ENCODE measurements around the gene SRGAP3.

Gene SRGAP3

DNA sequence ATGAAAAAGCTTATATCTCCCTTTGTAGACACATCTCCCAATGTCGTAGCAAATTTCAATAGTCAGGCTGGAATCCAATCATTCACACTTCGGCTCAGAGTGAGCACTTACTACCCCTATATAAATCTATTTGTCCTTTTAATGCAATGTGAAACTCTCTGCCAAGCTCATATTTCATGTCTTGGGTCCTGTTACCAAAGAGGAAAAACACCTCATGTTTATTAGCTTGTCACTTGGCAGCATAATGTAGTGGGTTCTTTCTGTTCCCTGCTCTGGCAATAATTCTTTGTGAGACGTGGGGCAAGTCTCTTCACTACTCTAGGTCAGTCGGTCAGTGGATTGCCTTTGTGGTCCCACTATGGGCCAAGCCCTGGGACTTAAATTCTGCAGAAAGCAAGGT is 107.1 kb downstream of the SRGAP3 start:
- DNase-seq (ENCODE audit: low read depth): peak; percentile 45

DNA sequence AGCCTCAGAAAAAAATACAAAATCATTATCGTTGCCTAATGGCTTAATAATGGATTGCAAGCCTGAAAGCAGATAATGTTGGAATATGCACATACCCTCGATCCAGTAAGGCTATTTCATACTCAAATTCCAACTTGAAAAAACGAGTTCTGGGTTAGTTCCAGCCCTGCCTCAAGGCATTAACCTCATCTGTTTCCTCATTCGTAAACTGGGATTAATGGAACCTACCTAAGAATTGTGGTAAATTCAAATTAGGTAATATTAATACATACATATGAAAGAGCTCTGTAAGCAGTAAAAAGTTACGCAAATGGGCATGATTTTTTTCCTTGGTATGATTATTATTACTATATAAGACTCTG is 107.5 kb downstream of the SRGAP3 start:
- peak; percentile 22 for DNase-seq (ENCODE audit: low read depth)

DNA sequence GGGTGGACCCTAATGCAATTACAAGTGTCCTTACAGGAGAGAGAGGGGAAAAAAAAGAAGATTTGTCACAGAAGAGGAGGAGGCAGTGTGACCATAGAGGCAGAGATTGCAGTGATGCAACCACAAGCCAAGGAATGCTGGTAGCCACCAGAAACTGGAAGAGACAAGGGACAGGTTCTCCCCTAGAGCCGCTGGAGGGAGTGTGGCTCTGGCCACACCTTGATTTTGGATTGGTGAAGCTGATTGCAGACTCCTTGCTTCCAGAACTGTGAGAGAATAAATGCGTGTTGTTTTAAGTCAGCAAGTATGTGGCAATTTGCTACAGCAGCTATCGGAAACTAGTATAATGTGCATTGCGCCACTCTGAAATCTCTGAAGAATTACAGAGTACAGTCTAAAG is 110.1 kb downstream of the SRGAP3 start:
- DNase-seq (ENCODE audit: low read depth): no peak

DNA sequence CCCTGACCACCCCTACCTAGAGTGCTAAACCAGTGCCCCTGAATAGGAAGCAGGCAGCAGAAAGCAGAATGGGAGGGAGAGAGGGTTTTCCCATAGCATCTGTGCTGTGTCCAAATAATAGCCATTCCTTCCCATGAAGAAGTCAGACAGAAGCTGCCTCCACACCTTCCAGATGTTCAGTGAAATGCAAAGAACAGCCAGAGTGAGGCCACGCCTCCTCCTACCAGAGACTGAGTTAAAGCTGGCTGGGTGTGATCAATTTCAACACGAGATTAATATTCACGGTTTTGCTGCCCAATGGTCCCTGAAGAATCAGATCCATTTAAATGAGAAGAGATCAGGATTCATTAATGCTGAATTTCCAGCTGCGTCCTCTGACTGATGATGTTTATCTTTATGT is 111.8 kb downstream of the SRGAP3 start:
- DNase-seq (ENCODE audit: low read depth): no peak

DNA sequence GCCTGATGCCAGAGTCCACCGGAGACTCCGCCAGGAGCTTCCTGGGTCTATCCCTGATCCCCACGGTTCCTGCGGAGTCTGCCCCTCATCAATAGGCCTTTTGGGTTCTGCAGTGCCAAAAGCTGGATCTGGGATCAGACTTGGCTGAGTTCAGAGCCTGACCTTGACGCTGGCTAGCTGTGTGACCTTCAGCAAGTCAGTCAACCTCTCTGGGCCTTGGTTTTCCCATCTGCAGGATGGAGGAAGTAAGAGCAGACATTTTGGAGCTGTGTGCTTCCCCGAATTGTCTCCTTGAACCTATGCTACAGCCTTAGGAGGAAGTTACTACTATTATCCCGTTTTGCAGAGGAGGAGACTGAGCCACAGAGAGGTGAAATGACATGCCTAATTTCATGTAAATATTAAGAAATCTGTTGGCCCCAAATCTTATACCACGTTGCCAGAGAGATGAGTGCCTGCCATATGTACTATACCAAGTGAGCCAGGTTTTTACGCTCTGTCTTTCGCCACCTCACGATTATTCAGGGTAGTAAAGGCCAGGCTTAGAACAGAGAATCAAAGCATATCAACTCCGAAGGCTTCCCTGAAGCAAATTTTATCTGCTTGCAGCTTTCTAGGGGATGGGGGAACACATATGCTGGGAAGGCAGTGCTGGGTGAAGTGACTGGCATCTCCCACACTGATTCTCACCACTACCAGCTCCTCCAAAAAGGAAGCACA is 112.5 kb downstream of the SRGAP3 start:
- no peak for DNase-seq (ENCODE audit: low read depth)

DNA sequence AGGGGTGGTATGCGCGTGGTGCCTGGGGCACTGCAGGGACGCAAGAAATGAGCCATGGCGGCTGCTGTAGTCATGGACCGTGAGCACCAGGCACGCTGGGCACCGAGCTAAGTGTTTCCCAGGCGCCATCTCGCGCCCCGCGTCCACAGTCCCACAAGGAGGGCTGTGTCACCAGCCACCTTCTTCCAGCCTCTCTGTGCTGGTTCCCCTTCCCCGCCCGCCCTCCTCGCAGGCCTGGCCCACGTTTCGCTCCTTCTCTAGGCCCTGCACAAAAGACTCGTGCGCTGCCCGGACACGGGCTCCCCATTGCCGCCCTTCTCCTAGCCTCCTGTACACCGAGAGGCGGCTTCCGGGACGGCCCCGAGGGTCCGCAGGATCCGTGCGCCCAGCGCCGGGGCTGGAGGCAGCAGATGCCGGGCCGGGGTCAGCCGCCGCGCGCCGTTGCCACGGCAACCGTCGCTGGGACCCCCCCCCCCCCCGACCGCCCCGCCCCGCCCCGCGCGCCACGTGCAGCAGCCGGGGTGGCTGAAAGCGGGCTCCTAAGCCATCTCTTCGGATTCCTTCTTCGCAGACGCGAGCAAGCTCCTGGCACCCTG is 113.4 kb downstream of the SRGAP3 start:
- no peak for DNase-seq (ENCODE audit: low read depth)

DNA sequence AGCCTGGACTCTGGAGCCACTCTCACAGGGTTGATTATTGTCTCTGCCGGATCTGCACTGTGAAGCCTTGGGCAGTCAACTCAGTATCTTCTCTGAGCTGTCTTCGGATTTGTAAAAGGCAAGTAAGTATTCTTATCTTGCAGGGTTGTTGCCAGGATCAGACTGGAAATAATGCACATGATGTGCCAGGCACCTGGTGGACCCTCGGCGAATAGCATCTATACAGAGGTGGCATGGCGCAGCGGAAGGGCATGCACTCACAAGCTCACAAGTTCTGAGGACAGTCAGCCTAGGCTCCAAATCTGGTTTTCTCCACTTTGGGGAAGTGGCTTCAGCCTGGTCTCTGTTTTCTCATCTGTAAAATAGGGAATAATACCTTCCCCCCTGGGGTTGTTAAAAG is 113.9 kb downstream of the SRGAP3 start:
- DNase-seq (ENCODE audit: low read depth): no peak

DNA sequence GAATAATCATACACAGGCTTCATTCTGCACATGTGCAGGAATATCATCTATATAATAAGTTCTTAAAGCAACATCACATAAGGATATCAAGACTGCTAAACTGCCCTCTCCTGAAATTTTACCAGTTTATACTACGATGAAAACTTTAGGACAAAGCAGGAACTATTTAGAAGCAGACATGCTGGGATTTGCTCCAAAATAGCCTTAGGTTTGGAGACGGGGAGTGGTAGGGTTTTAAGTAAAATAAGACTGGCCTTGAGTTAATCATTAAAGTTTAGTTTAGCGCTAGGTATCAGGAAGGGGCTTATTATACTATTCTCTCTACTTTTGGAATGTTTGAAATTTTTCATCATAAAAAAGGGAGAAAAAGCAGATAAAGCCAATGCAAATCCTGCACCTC is 115.8 kb downstream of the SRGAP3 start:
- no peak for DNase-seq (ENCODE audit: low read depth)

DNA sequence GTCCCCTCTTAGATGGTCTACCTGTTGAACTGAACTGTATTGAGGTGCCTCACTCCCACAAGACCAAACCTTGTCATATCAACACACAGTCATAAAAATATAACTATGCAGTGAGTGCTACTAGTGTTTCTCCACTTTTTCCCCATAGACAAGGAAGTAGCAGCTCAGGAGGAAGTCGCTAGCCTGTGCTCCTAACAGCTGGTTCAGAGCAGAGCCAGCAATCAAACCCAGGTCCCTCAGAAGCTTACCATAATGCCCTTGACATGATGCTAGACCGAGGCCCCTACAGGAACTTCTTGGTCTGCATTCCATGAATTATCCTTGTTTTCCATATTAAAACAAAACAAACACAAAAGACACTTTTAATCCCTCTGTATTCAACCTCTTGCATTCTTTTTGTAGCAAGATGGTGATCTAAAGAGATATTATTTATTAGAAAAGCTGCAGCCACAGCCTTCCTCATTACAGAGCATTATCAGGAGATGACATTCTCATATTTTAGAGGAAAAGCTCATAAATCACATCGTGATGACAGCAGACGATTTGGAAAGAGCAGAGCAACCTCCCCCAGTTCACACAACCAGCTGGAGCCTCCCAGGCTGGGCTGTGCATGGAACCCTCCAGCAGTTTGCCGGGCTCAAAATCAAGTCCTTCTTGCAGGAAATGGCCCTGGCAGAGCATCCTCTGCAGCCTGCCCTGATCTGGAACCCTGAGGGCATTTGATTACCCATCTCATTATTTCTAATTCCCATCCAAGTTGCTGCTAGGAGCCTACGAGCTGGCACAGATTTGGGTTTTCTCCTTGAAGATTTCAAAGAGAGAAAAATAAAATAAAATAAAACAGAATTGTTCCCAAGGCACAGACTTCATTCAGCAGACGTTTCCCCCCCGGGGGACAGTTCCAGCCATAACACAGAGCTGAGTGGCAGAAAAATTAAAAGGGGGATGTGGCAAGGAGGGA is 118.8 kb downstream of the SRGAP3 start:
- no peak for DNase-seq (ENCODE audit: low read depth)

DNA sequence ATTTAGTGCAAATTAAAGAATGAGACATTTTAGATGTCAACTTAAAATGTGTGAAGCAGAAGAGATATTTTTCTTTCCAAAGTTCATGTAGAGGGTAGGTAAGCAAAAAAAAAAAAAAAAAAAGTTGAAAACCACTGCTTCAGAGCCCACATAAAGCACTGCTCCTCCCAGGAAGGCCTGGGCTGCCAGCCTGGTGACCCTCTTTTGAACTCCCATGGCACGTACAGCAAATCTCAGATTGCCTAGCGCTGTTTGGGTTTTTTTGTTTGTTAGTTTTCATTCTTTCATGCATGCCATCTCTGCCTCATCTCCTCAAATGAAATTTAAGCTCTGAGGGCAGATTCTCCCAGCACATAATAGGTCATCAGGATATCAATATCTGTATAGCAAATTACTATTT is 120.1 kb downstream of the SRGAP3 start:
- no peak for DNase-seq (ENCODE audit: low read depth)

DNA sequence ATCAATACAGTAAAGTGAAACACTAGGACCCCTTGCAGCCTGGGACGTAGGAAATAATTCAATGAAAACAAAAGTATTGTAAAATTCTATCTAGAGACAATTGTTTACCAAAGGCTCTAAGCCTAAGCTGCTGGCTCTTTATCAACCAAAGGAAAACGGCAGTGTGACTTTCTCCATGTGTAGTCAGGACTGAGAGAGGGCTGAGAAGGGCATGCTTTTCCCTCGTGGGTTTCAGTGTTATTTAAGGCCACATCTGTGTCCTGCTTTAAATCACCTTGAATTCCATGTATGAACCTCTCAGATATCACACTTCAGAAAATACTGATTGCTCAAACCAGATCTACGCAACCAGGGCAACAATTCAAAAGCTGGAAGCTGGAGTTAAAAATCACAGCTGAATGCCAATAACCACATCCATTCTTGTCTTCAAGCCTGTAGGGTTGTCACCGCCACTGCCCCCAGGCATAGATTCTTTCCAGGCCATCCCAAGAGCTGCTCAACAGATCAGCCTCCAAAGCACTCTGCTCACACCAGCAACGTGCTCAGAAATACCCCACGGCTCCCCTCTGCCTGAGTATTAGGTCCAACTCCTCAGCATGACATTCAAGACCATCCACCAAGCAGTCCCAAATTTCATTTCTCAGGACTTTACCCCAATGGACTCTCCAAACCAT is 124.0 kb downstream of the SRGAP3 start:
- no peak for DNase-seq (ENCODE audit: low read depth)

DNA sequence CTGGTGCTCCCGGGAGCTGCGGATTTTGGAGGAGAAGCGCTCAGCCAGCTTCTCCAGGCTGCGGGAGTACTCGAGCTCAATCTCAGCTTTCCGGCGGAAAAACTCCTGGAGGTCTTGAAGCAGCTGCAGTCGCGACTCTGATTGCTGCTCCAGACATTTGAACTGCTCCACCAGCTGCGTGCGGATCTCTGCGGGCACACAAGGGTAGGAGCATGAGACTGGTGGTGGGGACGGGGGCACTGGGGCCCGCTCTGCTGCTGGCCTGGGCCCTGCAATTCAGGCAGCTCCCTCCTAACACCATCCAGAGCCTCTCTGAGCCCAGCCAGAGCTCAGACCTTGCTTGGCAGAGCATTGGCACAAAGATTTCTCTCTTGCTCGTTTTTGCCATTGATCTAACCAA is 124.7 kb downstream of the SRGAP3 start:
- DNase-seq (ENCODE audit: low read depth): no peak

DNA sequence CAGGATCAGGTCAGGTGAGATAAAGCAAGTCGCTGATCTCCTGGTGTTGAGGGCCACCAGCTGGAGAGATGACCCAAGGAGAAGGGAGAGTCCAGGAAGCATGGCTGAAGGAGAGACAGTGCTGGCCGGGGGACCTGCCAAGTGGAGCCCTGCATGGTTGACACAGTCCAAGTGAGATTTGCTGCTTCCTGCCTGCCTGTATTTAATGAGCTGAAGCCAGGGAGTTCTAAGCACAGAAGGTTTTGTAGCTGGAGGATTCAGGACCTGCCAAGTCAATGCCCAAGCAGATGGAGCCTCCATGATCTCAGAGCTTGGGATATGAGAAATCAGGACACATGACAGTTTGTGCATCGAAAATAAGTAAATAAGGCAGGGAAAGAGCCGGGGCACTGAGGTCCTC is 125.6 kb downstream of the SRGAP3 start:
- no peak for DNase-seq (ENCODE audit: low read depth)

DNA sequence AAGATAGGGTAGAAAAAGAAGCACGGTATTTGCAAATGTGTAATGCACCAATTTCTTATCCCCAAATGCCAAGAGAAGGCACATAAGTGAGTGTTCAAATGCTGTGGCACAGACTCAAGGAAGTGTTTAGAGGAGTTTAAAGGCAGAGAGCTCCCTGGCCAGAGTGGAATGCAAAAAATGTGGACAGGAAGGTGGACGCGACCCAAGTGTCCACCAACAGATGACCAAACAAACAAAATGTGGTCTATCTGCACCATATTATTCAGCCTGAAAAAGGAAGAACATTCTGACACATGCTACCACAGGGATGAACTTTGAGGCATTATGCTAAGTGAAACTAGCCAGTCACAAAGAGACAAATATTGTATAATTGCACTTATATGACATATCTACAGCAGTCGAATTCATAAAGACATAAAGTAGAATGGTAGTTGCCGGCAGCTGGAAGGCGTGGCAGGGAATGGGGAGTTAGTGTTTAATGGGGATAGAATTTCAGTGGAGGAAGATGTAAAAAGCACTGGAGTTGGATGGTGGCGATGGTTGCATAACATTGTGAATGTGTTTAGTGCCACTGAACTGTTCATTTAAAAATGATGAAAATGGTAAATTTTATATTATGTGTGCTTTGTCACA is 126.6 kb downstream of the SRGAP3 start:
- DNase-seq (ENCODE audit: low read depth): no peak

DNA sequence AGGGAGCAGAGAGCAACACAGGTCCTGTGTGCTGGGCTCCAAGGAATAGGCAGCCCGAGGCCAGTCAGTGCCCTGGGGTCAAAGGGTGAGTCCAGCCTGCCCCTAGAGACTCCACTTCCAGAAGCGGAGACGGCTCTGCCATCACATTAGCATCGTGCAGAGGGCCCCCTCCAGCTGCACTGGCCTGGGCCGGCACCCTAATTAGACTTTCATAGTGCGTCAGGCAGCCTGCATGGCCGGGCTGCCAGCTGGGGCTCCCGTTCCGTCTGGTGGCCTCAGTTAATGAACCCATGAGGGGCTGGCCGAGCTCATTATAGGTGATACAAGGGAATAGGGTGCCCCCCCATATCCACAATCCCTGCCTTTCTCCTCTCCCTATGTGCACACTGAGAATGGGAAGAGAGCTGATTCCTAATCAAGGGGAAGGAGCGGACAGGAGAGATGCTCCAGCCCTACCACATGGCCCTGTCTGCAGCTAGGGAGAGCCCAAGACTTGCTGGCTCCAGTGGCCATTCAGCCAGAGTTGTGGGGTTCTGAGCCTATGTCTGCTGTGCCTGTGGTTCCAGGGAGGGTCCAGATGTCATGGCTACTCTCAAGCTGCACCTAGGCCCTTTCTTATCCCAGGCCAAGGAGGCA is 128.0 kb downstream of the SRGAP3 start:
- no peak for DNase-seq (ENCODE audit: low read depth)

DNA sequence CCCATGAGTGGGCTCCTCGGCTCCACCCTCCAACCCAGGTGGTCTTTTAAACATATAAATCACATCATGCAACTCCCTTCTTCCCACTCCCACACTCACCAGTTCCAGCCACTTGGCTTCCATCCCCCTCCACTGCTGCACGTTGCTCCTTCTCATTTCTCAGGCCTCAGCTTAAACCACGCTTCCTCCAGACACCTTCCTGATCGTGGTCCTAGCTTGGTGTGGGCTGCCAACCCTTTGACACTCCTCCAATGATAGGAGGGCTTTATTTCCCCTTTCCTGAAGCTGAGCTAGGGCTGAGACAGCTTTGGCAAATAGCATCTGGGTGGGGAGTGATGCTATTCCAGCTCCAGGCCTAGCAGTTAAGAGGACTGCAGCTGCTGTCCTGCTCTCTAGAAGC is 130.1 kb downstream of the SRGAP3 start:
- DNase-seq (ENCODE audit: low read depth): no peak

DNA sequence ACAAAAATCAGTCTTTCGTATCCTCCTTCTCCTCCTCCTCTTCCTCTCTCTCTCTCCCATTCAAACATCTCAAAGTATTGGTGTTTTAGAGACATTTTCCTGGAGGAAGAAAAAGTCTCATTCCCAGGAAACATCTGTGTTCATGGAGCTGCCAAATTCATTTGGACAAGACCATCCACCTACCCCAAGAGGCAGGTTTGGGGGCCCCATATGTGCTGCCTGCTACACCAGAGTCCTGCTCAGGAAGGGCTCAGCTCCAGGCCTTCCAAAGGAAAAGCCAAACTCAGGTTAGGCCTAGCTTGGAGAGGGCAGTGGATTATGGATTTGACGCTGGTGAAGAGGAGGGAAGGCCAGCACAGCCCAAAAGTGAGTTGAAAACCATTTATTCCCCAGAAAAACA is 131.2 kb downstream of the SRGAP3 start:
- DNase-seq (ENCODE audit: low read depth): no peak

DNA sequence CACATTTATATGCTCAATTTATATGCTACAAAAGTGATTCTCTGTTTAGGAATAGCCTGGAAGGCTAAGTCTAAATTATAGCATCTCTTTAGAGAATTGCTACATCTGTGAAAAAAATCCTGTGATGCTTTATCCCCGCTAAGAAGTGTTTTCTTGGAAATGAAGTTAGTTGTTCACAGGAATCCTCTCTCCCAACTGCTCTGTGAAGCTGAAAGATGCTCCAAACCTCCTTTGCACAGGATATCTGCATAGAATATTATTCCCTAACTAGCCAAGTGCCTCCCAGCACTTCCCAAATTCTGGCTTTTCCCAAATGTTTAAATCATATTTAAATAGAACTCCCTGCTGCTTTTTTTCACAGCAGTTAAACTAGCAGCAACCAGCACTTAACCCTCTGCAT is 132.2 kb downstream of the SRGAP3 start:
- no peak for DNase-seq (ENCODE audit: low read depth)

DNA sequence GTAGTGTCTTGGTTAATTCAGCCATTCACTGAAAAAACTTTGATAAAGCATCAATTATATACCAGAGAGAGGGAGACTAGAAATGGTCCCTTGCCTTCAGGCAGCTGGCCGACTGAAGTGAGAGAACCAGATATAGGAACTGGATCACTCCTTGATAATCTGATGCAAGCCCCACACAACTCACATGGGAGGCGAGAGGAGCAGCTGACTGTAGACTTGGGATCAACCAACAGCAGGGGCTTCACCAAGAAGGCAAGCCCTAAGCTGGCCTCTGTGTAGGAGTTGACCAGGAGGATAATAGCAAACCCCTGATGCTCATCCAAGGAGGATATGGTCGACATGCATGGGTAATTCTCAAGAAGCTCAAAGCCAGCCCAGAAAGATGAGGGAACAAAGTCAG is 133.1 kb downstream of the SRGAP3 start:
- DNase-seq (ENCODE audit: low read depth): no peak

DNA sequence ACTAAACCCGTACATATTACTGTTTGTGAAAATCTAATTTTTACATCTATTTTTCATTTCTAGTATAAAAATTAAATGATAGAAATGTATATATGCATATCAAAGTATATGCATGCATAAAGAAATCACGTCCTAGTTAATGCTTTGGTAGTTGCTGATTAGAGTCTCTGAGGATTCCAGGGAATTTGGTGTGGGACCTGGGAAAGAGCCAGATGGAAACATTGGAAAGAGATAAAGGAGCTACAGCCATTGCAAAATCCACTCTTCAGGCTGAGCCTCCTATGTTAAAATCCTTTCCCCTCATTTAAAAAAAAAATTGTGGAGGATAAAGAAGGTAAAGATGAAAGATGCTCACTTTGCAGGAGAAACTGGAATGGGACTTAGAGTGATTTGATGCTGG is 134.1 kb downstream of the SRGAP3 start:
- no peak for DNase-seq (ENCODE audit: low read depth)

DNA sequence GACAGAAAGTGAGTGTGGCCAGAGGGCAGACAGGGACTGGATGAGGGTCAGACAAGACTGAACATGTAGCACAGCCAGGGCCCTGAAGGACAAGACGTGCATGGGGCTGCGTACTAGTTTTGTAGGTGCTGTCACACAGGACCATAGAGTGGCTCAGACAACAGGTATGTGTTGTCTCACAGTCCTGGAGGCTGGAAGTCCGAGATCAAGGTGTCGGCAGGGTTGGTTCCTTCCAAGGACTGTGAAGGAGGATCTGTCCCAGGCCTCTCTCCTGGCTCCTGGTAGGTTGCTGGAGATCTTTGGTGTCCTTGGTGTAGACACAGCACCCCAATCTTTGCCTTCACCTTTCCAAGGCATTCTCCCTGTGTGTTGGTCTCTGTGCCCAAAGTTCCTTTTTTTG is 136.4 kb downstream of the SRGAP3 start:
- no peak for DNase-seq (ENCODE audit: low read depth)

DNA sequence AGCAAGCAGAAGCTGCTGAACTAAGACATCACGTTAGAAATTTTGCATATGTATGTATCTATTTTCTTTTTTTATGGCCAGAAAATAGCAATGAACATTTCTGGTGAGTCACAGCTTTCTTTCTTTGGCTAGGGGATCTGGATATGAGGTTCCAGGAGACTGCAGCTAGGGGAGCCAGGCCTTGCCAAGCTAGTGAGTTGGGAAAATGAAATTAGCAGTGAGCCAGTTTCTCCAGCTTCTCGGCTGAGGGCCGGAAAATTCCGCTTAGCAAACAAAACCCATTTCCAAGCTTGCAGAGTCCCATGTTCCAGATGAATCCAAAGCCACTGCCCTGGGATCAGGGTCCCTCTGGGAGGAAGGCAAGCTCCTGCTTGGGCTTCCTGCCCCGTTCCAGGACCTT is 137.6 kb downstream of the SRGAP3 start:
- DNase-seq (ENCODE audit: low read depth): peak; percentile 63
